GM21786 (cell line): Measurements from ENCODE around the gene PAQR4.

Experiments used
- ATAC-seq: cut with Tn5 transposase; IDR thresholded peaks from one replicate; pipeline ENCODE4 v1.9.1; 2021; ENCODE audit not compliant: unreplicated experiment

The PAQR4 gene

GRCh38 chr16:3020604-3021448, 51.7 kb downstream of the PAQR4 start:
- no peak for ATAC-seq

DNA sequence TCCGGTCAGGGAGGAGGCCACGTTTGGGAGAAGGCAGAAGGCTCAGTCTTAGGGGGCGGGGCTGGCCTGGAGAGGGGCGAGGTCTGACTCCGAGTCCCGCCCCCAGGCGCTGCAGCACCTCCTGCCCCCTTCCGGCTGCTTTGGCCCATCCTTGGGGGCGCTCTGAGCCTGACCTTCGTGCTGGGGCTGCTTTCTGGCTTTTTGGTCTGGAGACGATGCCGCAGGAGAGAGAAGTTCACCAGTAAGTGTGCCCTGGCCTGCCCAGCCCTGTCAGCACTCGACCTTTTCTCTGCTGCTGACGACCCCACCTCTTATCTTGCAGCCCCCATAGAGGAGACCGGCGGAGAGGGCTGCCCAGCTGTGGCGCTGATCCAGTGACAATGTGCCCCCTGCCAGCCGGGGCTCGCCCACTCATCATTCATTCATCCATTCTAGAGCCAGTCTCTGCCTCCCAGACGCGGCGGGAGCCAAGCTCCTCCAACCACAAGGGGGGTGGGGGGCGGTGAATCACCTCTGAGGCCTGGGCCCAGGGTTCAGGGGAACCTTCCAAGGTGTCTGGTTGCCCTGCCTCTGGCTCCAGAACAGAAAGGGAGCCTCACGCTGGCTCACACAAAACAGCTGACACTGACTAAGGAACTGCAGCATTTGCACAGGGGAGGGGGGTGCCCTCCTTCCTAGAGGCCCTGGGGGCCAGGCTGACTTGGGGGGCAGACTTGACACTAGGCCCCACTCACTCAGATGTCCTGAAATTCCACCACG, 52.5 kb downstream of the PAQR4 start:
- ATAC-seq = no peak

DNA sequence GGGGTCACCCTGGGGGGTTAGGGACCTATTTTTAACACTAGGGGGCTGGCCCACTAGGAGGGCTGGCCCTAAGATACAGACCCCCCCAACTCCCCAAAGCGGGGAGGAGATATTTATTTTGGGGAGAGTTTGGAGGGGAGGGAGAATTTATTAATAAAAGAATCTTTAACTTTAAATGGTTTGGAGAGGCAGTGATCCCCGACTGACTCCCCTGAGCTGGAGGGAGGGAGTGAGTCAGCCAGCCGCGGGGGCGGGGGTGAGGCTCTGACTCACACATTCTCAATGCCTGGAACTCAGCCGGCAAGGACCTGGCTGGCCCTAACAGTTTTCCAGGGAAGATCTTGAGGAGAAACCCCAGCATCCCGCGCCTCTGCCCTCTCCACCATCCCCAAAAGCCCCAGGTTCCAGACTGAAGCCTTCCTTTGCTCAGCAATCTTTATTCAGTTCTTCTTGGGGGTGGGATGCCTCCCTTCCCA, 53.1 kb downstream of the PAQR4 start:
- ATAC-seq = no peak

GRCh38 chr16:3022684-3023414, 53.7 kb downstream of the PAQR4 start:
- no peak for ATAC-seq
